K562 (cell line): Measurements from ENCODE around the gene LAMB3. TPM values are rescaled to one million over a fixed set of nuclear protein-coding genes. Genes with fewer than 3 reads are reported as not detected.

Experiments
- BHLHE40 ChIP-seq: IDR thresholded peaks from 2 replicates; pipeline ENCODE4 v1.6.1; 2011; ENCODE audit warnings: low read length, improper control_type of control experiment
- CC2D1A ChIP-seq: fragments of 450-650 bp; IDR thresholded peaks from 2 replicates; pipeline ENCODE4 v1.6.1; 2017; ENCODE audit warnings: mild to moderate bottlenecking
- MBD1 ChIP-seq: fragments of 250-450 bp; sonication (Bioruptor Pico); IDR thresholded peaks from 2 replicates; pipeline ENCODE4 v1.8.0; 2022; ENCODE audit warnings: inconsistent platforms
- NR2C2 ChIP-seq, 2 experiments: fragments of 200-800 bp in 1 of 2; sonication (Bioruptor generic) in 1 of 2; sonication (generic) in 1 of 2; formaldehyde crosslinking in 1 of 2; IDR thresholded peaks; 2 replicates each; pipeline versions ENCODE4 v1.6.1 to v1.8.0; 2016 to 2022; ENCODE audit warnings: mild to moderate bottlenecking in 1 of 2, missing compliant biosample characterization in 1 of 2, missing genetic modification characterization in 1 of 2, missing genetic modification reagents in 1 of 2
- PCBP1 ChIP-seq: fragments of 200-400 bp; formaldehyde crosslinking; IDR thresholded peaks from 2 replicates; pipeline ENCODE4 v1.6.1; 2018; ENCODE audit warnings: mild to moderate bottlenecking, low read depth, low read length; ENCODE audit not compliant: poor library complexity, severe bottlenecking
- RBM25 ChIP-seq: fragments of 200-400 bp; formaldehyde crosslinking; IDR thresholded peaks from 2 replicates; pipeline ENCODE4 v1.6.1; 2018; ENCODE audit warnings: low read length, low read depth, moderate library complexity; ENCODE audit not compliant: severe bottlenecking
- SAP30 ChIP-seq: fragments of 200-600 bp; sonication (generic); IDR thresholded peaks from 2 replicates; pipeline ENCODE4 v1.6.1; 2012; ENCODE audit warnings: borderline replicate concordance, low read depth, mild to moderate bottlenecking, moderate library complexity, low read length, control low read depth, inconsistent platforms; ENCODE audit not compliant: insufficient read depth, poor library complexity, severe bottlenecking
- TSC22D4 ChIP-seq: fragments of 450-650 bp; IDR thresholded peaks from 2 replicates; pipeline ENCODE4 v1.6.1; 2016; ENCODE audit warnings: missing genetic modification characterization, missing biosample characterization, control low read depth
- ZBED1 ChIP-seq: IDR thresholded peaks from 2 replicates; pipeline ENCODE4 v1.6.1; 2014
- ZFP1 ChIP-seq: fragments of 450-650 bp; formaldehyde crosslinking; IDR thresholded peaks from 2 replicates; pipeline ENCODE4 v1.4.0; 2020; ENCODE audit warnings: mild to moderate bottlenecking, mixed read lengths
- ZNF12 ChIP-seq: sonication (generic); formaldehyde crosslinking; IDR thresholded peaks from 2 replicates; pipeline ENCODE4 v1.4.0; 2020; ENCODE audit warnings: mild to moderate bottlenecking, missing genetic modification reagents
- ZNF311 ChIP-seq: fragments of 250-450 bp; sonication (Bioruptor Pico); IDR thresholded peaks from 2 replicates; pipeline ENCODE4 v1.4.0; 2020; ENCODE audit warnings: mild to moderate bottlenecking, moderate library complexity
- ZZZ3 ChIP-seq: fragments of 450-650 bp; IDR thresholded peaks from 2 replicates; pipeline ENCODE4 v1.6.1; 2016; ENCODE audit warnings: antibody characterized with exemption, mild to moderate bottlenecking, moderate library complexity
- polyA plus RNA-seq, 8 experiments: library from polyadenylated mRNA; depleted of rRNA in 4 of 8; stranded (reverse) in 5 of 8; unstranded in 3 of 8; fragments of >200 nt; fragmentation: Nextera tagmentation in 2 of 8; fragmentation: Illumina TruSeq in 1 of 8; extraction: Ambion mirVana in 2 of 8; extraction: Trizol in 1 of 8; gene quantifications; 2 replicates each; pipeline versions ENCODE4 v1.2.1 to v1.2.3, GENCODE V29; 2011 to 2014; ENCODE audit warnings: inconsistent platforms in 1 of 8, missing spikeins in 1 of 8
- total RNA-seq, 7 experiments: library from RNA; depleted of rRNA in 6 of 7; stranded (reverse); fragments of >200 nt in 6 of 7; fragmentation: Illumina TruSeq in 2 of 7; extraction: Trizol in 2 of 7; gene quantifications; 2 replicates each; pipeline versions ENCODE4 v1.2.1 to v1.2.3, GENCODE V29; 2011 to 2021; ENCODE audit warnings: low replicate concordance in 1 of 7
- TF ChIP-seq, protein P1 (sequence below), 2 experiments: fragments of 450-650 bp; formaldehyde crosslinking in 1 of 2; IDR thresholded peaks; 2 replicates each; pipeline versions ENCODE4 v1.4.0 to v1.6.1; 2014 to 2020; ENCODE audit warnings: mild to moderate bottlenecking in 2 of 2, borderline replicate concordance in 1 of 2, low read depth in 1 of 2
- TF ChIP-seq, protein P2 (sequence below): IDR thresholded peaks from 2 replicates; pipeline ENCODE4 v1.6.1; 2012; ENCODE audit warnings: low read depth, low read length, improper control_type of control experiment, borderline replicate concordance

Gene LAMB3
- total and polyA plus RNA-seq, 9 of the 15 experiments (the other 6 are each of a cell fraction or from before 2014, with no cell fraction given): 0.08 to 1.3 (median 0.91) TPM

DNA sequence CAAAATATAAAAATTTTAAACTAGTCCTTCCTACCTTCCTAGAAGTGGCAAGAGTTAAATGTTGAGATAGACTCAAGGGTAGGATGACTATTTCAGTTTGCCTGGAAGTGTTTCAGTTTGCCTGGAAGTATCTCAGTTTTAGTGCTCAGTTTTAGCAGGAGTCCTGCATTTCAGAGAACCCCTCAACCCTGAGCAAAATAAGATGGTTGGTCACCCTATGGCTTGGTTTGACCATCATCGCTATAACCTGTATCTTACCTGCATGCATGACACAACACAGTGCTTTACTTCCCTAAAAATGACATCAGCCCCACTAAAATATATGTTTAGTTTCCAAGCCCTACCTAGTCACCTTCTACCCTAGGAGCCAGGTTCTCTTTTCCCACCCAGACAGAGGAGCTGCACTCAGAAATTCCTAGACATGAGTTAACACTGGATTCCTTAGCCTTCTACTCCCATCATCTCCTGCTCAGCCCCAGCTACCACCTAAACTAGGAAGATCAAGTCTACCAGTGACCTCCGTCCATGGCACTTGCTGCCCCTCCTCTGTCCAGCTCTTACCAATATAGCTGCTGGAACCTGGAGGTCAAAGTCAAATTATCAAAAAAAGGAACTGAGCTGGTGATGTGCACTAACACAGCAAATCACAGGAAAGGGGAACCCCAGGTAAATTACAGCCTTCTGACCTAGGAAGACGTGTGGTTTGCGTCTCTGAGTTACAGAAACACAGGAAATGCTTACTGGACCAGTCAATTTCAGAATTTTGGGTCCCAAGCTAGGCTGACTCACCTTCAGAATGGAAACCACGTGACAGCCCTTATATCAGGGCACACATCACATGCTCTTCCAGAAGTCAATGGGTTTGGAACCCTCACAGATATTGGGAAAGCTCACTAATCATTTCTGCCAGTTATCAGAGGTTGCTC lies 20.7 kb upstream of the LAMB3 start (continued):
- TF ChIP-seq, protein P1, sequence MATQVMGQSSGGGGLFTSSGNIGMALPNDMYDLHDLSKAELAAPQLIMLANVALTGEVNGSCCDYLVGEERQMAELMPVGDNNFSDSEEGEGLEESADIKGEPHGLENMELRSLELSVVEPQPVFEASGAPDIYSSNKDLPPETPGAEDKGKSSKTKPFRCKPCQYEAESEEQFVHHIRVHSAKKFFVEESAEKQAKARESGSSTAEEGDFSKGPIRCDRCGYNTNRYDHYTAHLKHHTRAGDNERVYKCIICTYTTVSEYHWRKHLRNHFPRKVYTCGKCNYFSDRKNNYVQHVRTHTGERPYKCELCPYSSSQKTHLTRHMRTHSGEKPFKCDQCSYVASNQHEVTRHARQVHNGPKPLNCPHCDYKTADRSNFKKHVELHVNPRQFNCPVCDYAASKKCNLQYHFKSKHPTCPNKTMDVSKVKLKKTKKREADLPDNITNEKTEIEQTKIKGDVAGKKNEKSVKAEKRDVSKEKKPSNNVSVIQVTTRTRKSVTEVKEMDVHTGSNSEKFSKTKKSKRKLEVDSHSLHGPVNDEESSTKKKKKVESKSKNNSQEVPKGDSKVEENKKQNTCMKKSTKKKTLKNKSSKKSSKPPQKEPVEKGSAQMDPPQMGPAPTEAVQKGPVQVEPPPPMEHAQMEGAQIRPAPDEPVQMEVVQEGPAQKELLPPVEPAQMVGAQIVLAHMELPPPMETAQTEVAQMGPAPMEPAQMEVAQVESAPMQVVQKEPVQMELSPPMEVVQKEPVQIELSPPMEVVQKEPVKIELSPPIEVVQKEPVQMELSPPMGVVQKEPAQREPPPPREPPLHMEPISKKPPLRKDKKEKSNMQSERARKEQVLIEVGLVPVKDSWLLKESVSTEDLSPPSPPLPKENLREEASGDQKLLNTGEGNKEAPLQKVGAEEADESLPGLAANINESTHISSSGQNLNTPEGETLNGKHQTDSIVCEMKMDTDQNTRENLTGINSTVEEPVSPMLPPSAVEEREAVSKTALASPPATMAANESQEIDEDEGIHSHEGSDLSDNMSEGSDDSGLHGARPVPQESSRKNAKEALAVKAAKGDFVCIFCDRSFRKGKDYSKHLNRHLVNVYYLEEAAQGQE (IDR thresholded peaks at IDR 0.05; ENCODE audit: borderline replicate concordance): peak; percentile 67
- TF ChIP-seq, protein P1 (CRISPR knock-in tag; IDR thresholded peaks at IDR 0.05; ENCODE audit: low read depth): no peak
- TF ChIP-seq ZBED1 (no peak), ZFP1 (no peak), ZNF12 (no peak), PCBP1 (no peak), ZZZ3 (no peak), ZNF311 (CRISPR knock-in tag) (no peak), RBM25 (no peak), SAP30 (no peak), BHLHE40 (peak; percentile 73), CC2D1A (no peak), NR2C2 (CRISPR knock-in tag; IDR thresholded peaks at IDR 0.05) (no peak), NR2C2 (tag; IDR thresholded peaks at IDR 0.05) (peak; percentile 65; the same call in 1 of the 2 replicates), MBD1 (CRISPR knock-in tag) (no peak), TSC22D4 (tag) (no peak)
- TF ChIP-seq, protein P2, sequence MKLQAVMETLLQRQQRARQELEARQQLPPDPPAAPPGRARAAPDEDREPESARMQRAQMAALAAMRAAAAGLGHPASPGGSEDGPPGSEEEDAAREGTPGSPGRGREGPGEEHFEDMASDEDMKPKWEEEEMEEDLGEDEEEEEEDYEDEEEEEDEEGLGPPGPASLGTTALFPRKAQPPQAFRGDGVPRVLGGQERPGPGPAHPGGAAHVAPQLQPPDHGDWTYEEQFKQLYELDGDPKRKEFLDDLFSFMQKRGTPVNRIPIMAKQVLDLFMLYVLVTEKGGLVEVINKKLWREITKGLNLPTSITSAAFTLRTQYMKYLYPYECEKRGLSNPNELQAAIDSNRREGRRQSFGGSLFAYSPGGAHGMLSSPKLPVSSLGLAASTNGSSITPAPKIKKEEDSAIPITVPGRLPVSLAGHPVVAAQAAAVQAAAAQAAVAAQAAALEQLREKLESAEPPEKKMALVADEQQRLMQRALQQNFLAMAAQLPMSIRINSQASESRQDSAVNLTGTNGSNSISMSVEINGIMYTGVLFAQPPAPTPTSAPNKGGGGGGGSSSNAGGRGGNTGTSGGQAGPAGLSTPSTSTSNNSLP: no peak
